Duodenal mucosa (tissue), 2 donors: ENCODE results near the gene CDC34.

Experiments used
- H3K27ac ChIP-seq: one replicate; pipeline ENCODE4 v1.7.0; 2013; ENCODE audit warnings: low read depth, low read length
- H3K27me3 ChIP-seq, 2 donors: one replicate each; pipeline ENCODE4 v1.7.0; 2013; ENCODE audit warnings: low read length in 2 of 2, control low read depth in 1 of 2; ENCODE audit not compliant: insufficient read depth in 2 of 2, control insufficient read depth in 1 of 2
- H3K36me3 ChIP-seq, 2 donors: one replicate each; pipeline ENCODE4 v1.7.0; 2013; ENCODE audit warnings: low read length in 2 of 2, control low read depth in 1 of 2; ENCODE audit not compliant: insufficient read depth in 2 of 2, control insufficient read depth in 1 of 2
- H3K4me1 ChIP-seq, 2 donors: one replicate each; pipeline ENCODE4 v1.7.0; 2013; ENCODE audit warnings: low read length in 2 of 2, control low read depth in 1 of 2; ENCODE audit not compliant: insufficient read depth in 2 of 2, control insufficient read depth in 1 of 2
- H3K4me3 ChIP-seq, 2 donors: one replicate each; pipeline ENCODE4 v1.7.0; 2013; ENCODE audit warnings: low read length in 2 of 2, low read depth in 1 of 2
- H3K9ac ChIP-seq, 2 donors: one replicate each; pipeline ENCODE4 v1.7.0; 2013; ENCODE audit warnings: low read length in 2 of 2, low read depth in 1 of 2
- H3K9me3 ChIP-seq, 2 donors: one replicate each; pipeline ENCODE4 v1.7.0; 2013; ENCODE audit warnings: low read length in 2 of 2, control low read depth in 1 of 2; ENCODE audit not compliant: control insufficient read depth in 1 of 2

CDC34 gene

GRCh38 chr19:491146-491741 is 40.3 kb upstream of the CDC34 start:
- Histone ChIP-seq H3K4me1 (peaks cover 0 to 4% of the 10 kb centered on the region in 2 donors), H3K27me3 (peaks cover under 1% of the 10 kb centered on the region in 2 donors), H3K4me3 (no peak overlapping the region), H3K9ac (no peak overlapping the region), H3K36me3 (no peaks in the 10 kb centered on the region), H3K9me3 (no peaks in the 10 kb centered on the region), H3K27ac (no peak overlapping the region)

DNA sequence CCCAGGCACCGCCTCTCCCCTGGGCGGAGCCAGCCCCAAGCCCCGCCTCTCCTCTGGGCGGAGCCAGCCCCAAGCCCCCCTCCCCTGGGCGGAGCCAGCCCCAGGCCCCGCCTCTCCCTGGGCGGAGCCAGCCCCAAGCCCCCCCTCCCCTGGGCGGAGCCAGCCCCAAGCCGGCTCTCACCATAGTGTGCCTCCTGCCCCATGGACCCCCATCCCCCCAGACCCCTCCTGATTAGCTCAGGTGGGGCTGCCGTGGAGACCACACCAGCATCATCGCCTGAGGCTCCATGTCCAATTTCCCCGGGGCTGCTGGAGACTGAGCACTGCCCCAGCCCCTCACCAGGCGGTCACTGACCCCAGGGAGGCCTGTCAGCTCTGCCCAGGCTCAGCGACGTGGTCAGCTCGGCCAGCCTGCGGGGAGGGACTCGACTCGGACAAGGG is 39.4 kb upstream of the CDC34 start:
- Histone ChIP-seq H3K4me3 (no peak overlapping the region), H3K36me3 (no peaks in the 10 kb centered on the region), H3K27me3 (no peaks in the 10 kb centered on the region), H3K9ac (no peak overlapping the region), H3K4me1 (peaks cover 0 to 4% of the 10 kb centered on the region in 2 donors), H3K27ac (no peak overlapping the region), H3K9me3 (no peaks in the 10 kb centered on the region)

GRCh38 chr19:493391-494170 is 38.0 kb upstream of the CDC34 start:
- no peak overlapping the region for H3K27ac ChIP-seq
- H3K9me3 ChIP-seq = no peaks in the 10 kb centered on the region
- H3K36me3 ChIP-seq = no peaks in the 10 kb centered on the region
- no peak overlapping the region for H3K4me3 ChIP-seq
- H3K4me1 ChIP-seq = peaks cover 7% of the 10 kb centered on the region in 2 donors
- H3K27me3 ChIP-seq = peaks cover 9 to 10% of the 10 kb centered on the region in 2 donors
- no peak overlapping the region for H3K9ac ChIP-seq

GRCh38 chr19:494171-495080 is 37.1 kb upstream of the CDC34 start:
- Histone ChIP-seq H3K9me3 (no peaks in the 10 kb centered on the region), H3K4me3 (no peak overlapping the region), H3K27me3 (peaks cover 14 to 16% of the 10 kb centered on the region in 2 donors), H3K4me1 (peaks cover 7% of the 10 kb centered on the region in 2 donors), H3K27ac (no peak overlapping the region), H3K9ac (no peak overlapping the region), H3K36me3 (no peaks in the 10 kb centered on the region)

- no peak overlapping the region for H3K4me3 ChIP-seq
- no peaks in the 10 kb centered on the region for H3K36me3 ChIP-seq
- no peak overlapping the region for H3K27ac ChIP-seq
- peaks cover 4 to 7% of the 10 kb centered on the region in 2 donors for H3K4me1 ChIP-seq
- H3K27me3 ChIP-seq = peaks cover 16 to 18% of the 10 kb centered on the region in 2 donors
- no peak overlapping the region for H3K9ac ChIP-seq
- H3K9me3 ChIP-seq = no peaks in the 10 kb centered on the region
Measured at GRCh38 chr19:495081-495401, 36.5 kb upstream of the CDC34 start.

DNA sequence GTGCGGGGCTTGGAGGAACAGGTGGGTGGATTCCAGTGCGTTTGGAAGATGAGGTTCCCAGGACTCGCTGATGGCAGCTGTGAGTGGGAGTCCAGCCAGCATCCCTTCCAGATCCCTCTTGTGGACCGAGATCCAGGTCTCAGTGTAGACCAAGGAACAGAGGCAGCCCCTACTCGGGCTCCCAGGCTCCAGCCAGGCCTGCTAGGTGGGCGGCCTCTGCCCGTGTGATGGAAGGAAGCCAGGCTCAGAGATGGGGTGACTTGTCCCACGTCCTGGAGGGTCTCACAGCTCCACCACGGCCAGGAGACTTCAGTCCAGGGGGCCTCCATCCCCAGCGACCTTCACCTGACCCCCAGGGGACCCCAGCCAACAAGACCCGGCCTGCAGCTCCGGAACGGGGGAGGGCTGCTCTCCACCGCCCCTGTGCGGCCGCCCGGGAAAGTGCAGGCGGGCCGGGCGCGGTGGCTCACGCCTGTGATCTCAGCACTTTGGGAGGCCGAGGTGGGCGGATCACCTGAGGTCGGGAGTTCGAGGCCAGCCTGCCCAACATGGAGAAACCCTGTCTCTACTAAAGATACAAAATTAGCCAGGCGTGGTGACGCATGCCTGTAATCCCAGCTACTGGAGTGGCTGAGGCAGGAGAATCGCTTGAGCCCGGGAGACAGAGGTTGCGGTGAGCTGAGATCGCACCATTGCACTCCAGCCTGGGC is 36.0 kb upstream of the CDC34 start:
- Histone ChIP-seq H3K9ac (no peak overlapping the region), H3K27ac (no peak overlapping the region), H3K36me3 (no peaks in the 10 kb centered on the region), H3K4me3 (no peak overlapping the region), H3K9me3 (no peaks in the 10 kb centered on the region), H3K27me3 (peaks cover 16 to 18% of the 10 kb centered on the region in 2 donors), H3K4me1 (peaks cover 4 to 7% of the 10 kb centered on the region in 2 donors)

DNA sequence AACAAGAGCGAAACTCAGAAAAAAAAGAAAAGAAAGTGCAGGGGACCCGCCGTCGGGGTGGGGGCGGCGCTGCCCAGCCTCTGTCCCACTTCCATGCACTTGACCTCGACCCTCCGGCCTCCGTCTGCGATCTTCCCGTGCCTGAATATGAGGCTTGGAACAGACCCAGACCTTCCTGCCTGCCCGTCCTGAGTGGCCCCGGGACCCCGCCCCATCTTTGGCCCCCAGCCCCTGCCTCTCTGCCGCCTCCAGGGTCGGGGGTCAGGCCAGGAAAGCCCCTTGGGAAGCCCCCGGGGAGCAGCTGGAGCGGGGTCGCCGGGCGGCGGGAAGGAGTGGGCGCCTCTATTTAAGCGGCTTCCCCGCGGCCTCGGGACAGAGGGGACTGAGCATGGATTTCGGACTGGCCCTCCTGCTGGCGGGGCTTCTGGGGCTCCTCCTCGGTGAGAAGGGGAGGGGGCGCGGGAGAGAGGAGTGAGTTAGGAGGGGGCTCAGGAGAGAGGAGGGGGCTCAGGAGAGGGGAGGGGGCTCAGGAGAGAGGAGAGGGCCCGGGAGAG is 35.4 kb upstream of the CDC34 start, which contains the start of gene MADCAM1:
Gene MADCAM1 (plus strand): TSS at position 375 of the 554 bp plus-strand sequence. CDS start 14 bp downstream, at position 389.
- Histone ChIP-seq H3K4me1 (peaks cover 4 to 7% of the 10 kb centered on the region in 2 donors), H3K4me3 (no peak within 1 kb of the TSS), H3K27me3 (peaks cover 16 to 18% of the 10 kb centered on the region in 2 donors), H3K27ac (no peak within 1 kb of the TSS), H3K36me3 (no peaks in the 10 kb centered on the region), H3K9me3 (no peaks in the 10 kb centered on the region), H3K9ac (no peak within 1 kb of the TSS)

- peaks cover 4 to 7% of the 10 kb centered on the region in 2 donors for H3K4me1 ChIP-seq
- peaks cover 16 to 18% of the 10 kb centered on the region in 2 donors for H3K27me3 ChIP-seq
- H3K4me3 ChIP-seq = no peak overlapping the region
- no peaks in the 10 kb centered on the region for H3K9me3 ChIP-seq
- no peak overlapping the region for H3K27ac ChIP-seq
- H3K9ac ChIP-seq = no peak overlapping the region
- no peaks in the 10 kb centered on the region for H3K36me3 ChIP-seq
Measured at GRCh38 chr19:496986-497385, 34.6 kb upstream of the CDC34 start.

- H3K9me3 ChIP-seq = no peaks in the 10 kb centered on the region
- peaks cover 16 to 18% of the 10 kb centered on the region in 2 donors for H3K27me3 ChIP-seq
- no peak overlapping the region for H3K4me3 ChIP-seq
- H3K4me1 ChIP-seq = peaks cover 4 to 7% of the 10 kb centered on the region in 2 donors
- H3K27ac ChIP-seq = no peak overlapping the region
- no peaks in the 10 kb centered on the region for H3K36me3 ChIP-seq
- no peak overlapping the region for H3K9ac ChIP-seq
Measured at GRCh38 chr19:497491-497868, 34.1 kb upstream of the CDC34 start.
